ENCODE data around the gene MATR3. TPM values are rescaled to one million over a fixed set of nuclear protein-coding genes. Genes with fewer than 3 reads are reported as not detected.

The MATR3 gene
- total RNA-seq, 1 donor from 2014 or later = 276 TPM

DNA sequence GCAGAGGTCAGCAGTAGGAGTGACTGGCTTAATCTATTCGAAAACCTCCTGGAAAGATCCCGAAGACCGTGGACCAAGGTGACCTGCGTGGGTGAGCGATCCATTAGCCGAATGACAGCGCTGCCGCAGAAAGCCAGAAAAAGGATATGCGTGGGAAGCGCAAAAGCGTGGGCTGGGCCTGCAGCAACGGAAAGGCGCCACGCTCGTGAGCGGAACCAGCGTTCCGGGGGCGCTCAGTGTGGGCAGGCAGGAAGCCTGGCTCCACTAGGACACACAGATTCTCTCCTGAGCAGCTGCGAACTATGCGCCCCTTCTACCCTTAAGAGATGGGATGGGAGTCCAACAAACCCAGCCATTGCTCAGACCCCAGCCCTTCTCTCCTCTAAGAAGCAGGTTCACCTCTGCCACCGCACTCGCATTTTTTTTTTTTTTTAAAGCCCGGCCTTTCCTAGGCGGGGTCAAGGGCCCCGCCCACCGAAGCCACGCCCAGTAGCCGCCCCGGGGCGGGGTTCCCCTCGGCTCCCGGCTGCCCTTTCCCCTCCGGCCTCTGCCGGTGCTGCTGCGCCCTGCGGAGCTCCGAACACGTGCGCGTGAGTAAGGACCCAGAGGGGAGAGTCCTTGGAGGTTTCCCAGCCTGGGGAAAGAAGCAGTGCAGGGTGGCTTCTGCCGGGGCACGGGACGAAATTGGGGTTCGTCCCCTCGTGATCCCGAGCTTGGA lies 19.8 kb upstream of the MATR3 start:
- Mint-ChIP-seq H3K36me3 (peaks cover 6% of the 10 kb centered on the region), H3K27ac (peak overlapping the region; percentile 35), H3K9me3 (no peaks in the 10 kb centered on the region), H3K4me3 (peak overlapping the region; percentile 90), H3K27me3 (no peaks in the 10 kb centered on the region), H3K4me1 (ENCODE audit: unreplicated experiment) (peaks cover 34% of the 10 kb centered on the region)
- DNase-seq (ENCODE audit: extremely low spot score, unreplicated experiment) = peak; percentile 88
- TF ChIP-seq, protein P1, sequence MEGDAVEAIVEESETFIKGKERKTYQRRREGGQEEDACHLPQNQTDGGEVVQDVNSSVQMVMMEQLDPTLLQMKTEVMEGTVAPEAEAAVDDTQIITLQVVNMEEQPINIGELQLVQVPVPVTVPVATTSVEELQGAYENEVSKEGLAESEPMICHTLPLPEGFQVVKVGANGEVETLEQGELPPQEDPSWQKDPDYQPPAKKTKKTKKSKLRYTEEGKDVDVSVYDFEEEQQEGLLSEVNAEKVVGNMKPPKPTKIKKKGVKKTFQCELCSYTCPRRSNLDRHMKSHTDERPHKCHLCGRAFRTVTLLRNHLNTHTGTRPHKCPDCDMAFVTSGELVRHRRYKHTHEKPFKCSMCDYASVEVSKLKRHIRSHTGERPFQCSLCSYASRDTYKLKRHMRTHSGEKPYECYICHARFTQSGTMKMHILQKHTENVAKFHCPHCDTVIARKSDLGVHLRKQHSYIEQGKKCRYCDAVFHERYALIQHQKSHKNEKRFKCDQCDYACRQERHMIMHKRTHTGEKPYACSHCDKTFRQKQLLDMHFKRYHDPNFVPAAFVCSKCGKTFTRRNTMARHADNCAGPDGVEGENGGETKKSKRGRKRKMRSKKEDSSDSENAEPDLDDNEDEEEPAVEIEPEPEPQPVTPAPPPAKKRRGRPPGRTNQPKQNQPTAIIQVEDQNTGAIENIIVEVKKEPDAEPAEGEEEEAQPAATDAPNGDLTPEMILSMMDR (conservative IDR thresholded peaks at IDR 0.05) = peak; percentile 48

DNA sequence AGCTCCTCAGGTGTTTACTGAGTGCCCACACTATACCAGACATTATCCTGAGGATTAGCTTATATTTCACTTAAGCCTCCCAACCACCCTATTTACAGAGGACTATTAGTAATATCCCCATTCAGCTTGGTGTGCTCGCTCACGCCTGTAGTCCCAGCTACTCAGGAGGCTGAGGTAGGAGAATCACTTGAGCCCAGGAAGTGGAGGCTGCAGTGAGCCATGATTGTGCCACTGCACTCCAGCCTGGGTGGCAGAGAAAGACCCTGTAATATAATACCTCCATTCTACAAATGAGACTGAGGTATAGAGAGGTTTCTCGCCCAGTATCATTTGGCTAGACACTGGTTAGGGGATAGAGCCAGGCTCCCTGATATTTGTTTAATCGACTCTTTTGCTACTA lies 18.0 kb upstream of the MATR3 start:
- Mint-ChIP-seq H3K4me1 (ENCODE audit: unreplicated experiment) (peaks cover 34% of the 10 kb centered on the region), H3K36me3 (peaks cover 8% of the 10 kb centered on the region), H3K4me3 (peak overlapping the region; percentile 81), H3K27ac (peak overlapping the region; percentile 80), H3K9me3 (no peaks in the 10 kb centered on the region), H3K27me3 (no peaks in the 10 kb centered on the region)
- TF ChIP-seq, protein P1 (conservative IDR thresholded peaks at IDR 0.05) = no peak
- no peak for DNase-seq (ENCODE audit: extremely low spot score, unreplicated experiment)

- TF ChIP-seq, protein P1 (conservative IDR thresholded peaks at IDR 0.05) = no peak
- Mint-ChIP-seq H3K27ac (peak overlapping the region; percentile 80), H3K27me3 (no peaks in the 10 kb centered on the region), H3K9me3 (no peaks in the 10 kb centered on the region), H3K36me3 (peaks cover 10% of the 10 kb centered on the region), H3K4me1 (ENCODE audit: unreplicated experiment) (peaks cover 34% of the 10 kb centered on the region), H3K4me3 (peak overlapping the region; percentile 81)
- no peak for DNase-seq (ENCODE audit: extremely low spot score, unreplicated experiment)
Measured at GRCh38 chr5:139275956-139276355, 17.6 kb upstream of the MATR3 start.

DNA sequence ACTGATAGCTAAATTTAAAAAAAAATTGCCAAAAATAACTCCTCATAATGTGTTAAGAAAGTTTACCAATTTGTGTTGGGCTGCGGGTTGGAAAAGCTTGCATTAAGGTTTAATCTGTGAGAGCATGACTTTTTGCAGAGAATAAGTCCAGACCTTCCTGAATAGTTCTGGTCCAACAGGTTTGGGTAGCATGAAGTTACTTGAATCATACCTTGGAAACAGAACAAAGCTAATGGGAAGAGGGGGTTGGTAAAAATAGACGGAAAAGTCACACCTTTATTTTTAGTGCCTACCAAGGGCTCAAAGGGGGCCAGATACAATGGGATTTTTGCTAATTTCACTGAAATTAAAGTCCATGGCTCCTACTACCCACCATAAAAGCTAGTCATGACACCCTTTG lies 17.1 kb upstream of the MATR3 start:
- H3K9me3 Mint-ChIP-seq = no peaks in the 10 kb centered on the region
- peaks cover 10% of the 10 kb centered on the region for H3K36me3 Mint-ChIP-seq
- H3K4me1 Mint-ChIP-seq (ENCODE audit: unreplicated experiment) = peaks cover 34% of the 10 kb centered on the region
- peak overlapping the region; percentile 81 for H3K4me3 Mint-ChIP-seq
- H3K27me3 Mint-ChIP-seq = no peaks in the 10 kb centered on the region
- H3K27ac Mint-ChIP-seq = peak overlapping the region; percentile 80
- no peak for DNase-seq (ENCODE audit: extremely low spot score, unreplicated experiment)
- TF ChIP-seq, protein P1 (conservative IDR thresholded peaks at IDR 0.05) = no peak

GRCh38 chr5:139277171-139277570 lies 16.4 kb upstream of the MATR3 start:
- Mint-ChIP-seq H3K4me3 (peak overlapping the region; percentile 31), H3K36me3 (peaks cover 10% of the 10 kb centered on the region), H3K9me3 (no peaks in the 10 kb centered on the region), H3K4me1 (ENCODE audit: unreplicated experiment) (peaks cover 34% of the 10 kb centered on the region), H3K27ac (no peak overlapping the region), H3K27me3 (no peaks in the 10 kb centered on the region)
- TF ChIP-seq, protein P1 (conservative IDR thresholded peaks at IDR 0.05) = no peak
- no peak for DNase-seq (ENCODE audit: extremely low spot score, unreplicated experiment)

Measured in type B pancreatic cell (in vitro differentiated cells).